T47D (cell line): ENCODE results near the gene EGR4.

Experiments used
- DNase-seq, 2 experiments: peaks; one replicate each; pipeline versions ENCODE4 v3.0.0 to v3.0.0-alpha.2; 2011 to 2012; ENCODE audit warnings: low read depth in 1 of 2, low spot score in 1 of 2
- JUND ChIP-seq: IDR thresholded peaks from 2 replicates; pipeline ENCODE4 v1.6.1; 2012; ENCODE audit warnings: low read depth
- in situ Hi-C: cut with HindIII; loops from 2 replicates; pipeline ENCODE4 v1.10.0; 2016; ENCODE audit warnings: low sequenced_read_pairs, low pct_unique_long_range_greater_than_20kb

The EGR4 gene

DNA sequence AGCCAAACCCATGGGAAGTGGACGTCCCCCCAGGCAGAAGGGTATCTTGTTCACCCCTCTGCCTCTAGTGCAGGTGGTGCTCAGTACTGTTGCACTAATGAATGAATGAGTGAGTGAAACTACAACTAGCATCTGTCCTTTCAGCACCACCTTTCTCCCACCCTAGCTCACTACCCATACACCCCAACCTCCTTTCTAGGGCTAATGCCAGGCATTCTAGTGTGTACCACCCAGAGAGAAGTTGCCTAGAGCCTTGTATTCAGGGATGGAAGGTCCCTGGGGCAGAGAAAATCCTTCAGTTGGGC lies 36.8 kb downstream of the EGR4 start:
- DNase-seq, result no peak
- in situ Hi-C loops, result no loop called here
- TF ChIP-seq JUND, result no peak

GRCh38 chr2:73255907-73256617 lies 37.3 kb downstream of the EGR4 start:
- in situ Hi-C loops, result no loop called here
- DNase-seq, result no peak
- TF ChIP-seq JUND, result no peak

DNA sequence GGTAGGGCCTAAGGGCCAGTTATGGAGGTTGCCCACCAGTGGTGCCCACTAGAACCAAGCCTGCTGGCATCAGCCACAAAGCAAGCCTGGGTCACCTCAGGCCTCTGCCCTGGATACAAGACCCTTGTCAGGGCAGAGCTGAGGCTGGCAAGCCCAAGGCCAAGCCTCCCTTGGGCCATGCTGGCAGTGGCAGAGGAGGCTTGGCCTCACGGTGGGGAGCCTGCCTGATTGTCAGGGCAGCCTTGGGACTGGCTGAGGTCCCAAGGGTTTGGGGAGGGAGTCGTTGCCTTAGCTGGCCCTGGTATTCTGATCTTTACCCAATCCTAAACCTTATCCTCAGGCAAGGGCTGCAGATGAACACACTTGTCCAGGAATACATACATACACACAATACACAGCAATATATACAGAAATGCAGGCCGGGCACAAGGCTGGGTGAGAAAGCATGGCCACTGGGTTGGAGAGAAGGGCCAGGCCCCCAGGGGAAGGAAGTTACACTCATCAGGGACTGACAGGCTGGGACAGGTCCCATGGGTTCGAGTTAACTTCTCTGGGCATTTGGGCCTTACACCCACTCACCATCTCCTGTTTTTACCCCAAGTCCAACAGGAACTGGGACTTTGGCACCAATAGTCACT lies 38.2 kb downstream of the EGR4 start:
- in situ Hi-C loops, result no loop called here
- no peak for DNase-seq
- TF ChIP-seq JUND, result no peak

DNA sequence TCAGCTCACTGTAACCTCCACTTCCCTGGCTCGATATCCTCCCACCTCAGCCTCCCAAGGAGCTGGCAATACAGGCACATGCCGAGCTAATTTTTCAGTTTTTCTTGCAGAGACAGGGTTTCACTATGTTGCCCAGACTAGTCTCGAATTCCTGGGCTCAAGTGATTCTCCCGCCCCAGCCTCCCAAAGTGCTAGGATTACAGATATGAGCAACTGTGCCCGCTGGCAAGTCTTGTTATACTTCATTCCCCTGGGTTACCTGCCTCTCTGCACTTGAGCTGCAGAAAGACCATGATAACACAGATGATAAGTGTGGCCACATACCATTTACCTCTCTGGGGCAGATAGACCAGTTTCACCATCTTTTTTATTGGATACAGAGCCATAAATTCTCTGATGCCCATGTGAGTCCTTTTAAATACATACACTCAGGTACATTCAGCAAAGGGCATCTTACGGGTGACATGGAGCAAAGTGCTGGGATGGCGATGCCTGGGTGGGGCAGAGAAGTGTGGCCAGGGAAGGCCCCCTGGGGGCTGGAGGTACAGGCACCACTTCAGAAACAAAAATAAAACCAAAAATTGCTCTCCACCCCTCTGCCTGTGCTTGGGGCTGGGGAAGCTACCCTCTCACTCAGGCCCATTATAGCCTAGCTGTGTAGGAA lies 38.9 kb downstream of the EGR4 start:
- DNase-seq, result no peak
- in situ Hi-C loops, result no loop called here
- no peak for TF ChIP-seq JUND

DNA sequence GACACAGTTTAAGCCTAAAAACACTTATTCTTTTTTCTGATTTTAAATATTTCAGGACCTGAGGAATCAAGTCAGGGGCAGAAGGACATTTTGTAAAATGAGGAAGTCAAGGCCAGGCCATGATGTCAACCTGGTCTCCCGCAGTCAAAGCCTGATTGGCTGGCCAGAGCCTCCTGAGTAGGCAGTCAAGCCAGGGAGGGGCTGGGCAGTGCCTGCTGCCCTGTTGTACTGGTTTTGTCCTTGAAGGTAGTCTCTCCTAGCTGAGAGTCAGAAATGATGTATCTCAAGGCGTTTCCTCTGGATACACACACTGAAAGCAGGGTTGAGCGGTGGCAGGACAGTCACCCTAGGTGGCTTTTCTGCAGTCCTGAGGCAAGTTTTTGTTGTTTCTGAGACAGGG lies 39.4 kb downstream of the EGR4 start:
- no peak for TF ChIP-seq JUND
- in situ Hi-C loops, result no loop called here
- peak; percentile 35 to 50 for DNase-seq

DNA sequence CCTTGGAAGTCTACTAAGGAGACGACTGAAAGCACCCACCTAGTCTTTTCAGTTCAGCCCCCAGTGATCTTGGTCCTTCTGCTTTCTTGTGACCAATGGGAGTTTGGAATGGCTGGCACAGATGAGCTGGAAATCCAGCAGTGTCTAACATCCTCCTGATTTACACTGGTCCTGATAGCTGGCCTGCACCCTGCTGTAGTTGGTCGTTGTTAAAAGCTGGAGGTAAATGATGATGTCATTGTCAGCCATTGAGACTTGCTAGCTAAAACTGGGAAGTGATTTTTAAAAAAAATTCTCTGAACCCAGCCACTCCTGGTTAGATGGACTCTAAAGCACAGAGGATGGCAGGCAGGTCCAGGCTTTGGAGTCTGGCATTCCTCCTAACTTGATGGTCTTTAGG lies 39.9 kb downstream of the EGR4 start:
- in situ Hi-C loops, result no loop called here
- DNase-seq, result no peak
- no peak for TF ChIP-seq JUND

DNA sequence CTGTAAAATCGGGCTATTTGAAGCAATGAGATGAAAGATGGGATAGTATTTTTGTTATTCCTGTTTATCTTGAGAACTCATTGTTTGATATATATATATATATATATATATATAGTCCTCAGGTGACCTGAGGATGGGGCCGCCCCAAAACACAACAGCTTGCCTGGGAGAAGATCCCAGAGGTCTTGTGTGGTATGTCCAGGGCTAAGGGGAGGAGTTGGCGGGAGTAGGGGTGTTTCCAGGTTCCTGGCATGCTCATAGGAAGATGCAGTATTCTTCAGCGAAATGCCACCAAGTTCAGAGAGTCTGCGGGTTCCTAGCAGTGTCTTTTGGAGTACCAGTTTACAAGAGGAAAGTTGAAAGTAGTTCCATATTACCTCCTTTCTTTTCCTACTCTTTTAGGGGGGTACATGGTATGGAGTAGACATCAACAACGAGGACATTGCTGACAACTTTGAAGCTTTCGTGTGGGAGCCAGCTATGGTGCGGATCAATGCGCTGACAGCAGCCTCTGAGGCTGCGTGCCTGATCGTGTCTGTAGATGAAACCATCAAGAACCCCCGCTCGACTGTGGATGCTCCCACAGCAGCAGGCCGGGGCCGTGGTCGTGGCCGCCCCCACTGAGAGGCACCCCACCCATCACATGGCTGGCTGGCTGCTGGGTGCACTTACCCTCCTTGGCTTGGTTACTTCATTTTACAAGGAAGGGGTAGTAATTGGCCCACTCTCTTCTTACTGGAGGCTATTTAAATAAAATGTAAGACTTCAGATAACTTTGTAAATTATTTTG lies 40.9 kb downstream of the EGR4 start:
- no peak for TF ChIP-seq JUND
- no peak for DNase-seq
- in situ Hi-C loops, result no loop called here

GRCh38 chr2:73250872-73251846 lies 42.2 kb downstream of the EGR4 start:
- no peak for DNase-seq
- in situ Hi-C loops, result no loop called here

DNA sequence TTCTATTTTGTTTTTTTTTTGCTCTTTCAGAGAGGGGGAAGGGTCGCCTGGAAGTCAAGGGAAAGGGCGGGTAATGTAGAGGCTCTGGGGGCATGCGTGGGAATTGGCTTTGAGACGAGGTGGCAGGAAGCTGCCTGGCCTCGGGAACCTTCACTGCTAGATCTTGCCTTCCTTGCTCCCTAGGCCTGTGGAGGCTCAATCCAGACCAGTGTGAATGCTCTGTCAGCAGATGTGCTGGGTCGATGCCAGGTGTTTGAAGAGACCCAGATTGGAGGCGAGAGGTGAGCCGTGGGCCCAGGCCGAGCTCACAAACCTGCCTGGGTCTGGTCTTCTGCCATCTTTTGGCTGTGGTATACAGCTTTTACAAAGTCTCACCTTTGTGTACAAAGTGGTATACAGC lies 43.7 kb downstream of the EGR4 start:
- no peak for DNase-seq
- in situ Hi-C loops, result no loop called here
- TF ChIP-seq JUND, result no peak

More at GRCh38 chr2:73250872-73251846, 42.2 kb downstream of the EGR4 start:
- no peak for TF ChIP-seq JUND

DNA sequence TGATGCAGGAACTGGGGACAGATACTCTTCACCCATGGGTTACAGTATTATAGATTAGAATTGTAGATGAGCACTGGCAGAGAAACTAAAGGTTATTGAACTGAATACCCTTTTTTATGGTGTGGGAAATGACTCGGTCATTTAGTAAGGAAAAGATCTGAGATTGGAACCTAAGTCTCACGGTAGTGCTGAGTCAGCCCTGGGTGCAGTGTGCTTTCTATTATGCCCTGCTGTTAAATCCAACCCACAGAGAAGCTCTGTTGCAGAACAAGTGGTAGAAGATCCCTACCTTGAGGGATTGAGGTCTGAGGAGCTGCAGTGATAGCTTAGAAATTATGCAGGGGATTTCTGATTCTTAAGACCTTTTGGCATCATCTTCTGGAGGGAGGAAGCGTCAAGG lies 46.5 kb downstream of the EGR4 start:
- no peak for TF ChIP-seq JUND
- in situ Hi-C loops, result no loop called here
- no peak for DNase-seq

DNA sequence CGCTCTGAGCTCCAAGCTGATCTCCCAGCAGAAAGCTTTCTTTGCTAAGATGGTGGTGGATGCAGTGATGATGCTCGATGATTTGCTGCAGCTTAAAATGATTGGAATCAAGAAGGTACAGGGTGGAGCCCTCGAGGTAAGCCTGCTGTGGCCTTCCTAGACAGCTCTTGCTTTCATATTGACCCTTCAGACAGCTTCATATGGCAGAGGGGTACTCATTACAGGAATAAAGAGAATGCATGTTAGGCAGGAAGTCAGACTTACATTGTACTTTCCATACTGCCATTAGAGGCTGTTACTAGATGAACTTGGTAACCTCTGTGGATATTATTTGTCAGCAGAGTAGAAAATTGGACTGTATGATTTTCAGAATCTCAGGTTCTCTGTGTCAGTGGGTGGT lies 48.8 kb downstream of the EGR4 start:
- TF ChIP-seq JUND, result no peak
- in situ Hi-C loops, result no loop called here
- DNase-seq, result no peak

- DNase-seq, result peak in 1 of 2 experiments; percentile 68
- in situ Hi-C loops, result no loop called here
- TF ChIP-seq JUND, result no peak
Observed at GRCh38 chr2:73243884-73244570, 49.3 kb downstream of the EGR4 start.
